HFFc6 (cell line): ENCODE data around the gene RET. TPM values are rescaled to one million over a fixed set of nuclear protein-coding genes. Genes with fewer than 3 reads are reported as not detected.

Source experiments
- DNase-seq: peaks from one replicate; pipeline ENCODE4 v3.0.0-alpha.2; 2018
- H3K27ac Mint-ChIP-seq: 2 replicates; pipeline ENCODE4 v1.8.0; 2020; ENCODE audit warnings: mild to moderate bottlenecking, mixed read lengths
- H3K27me3 Mint-ChIP-seq: 2 replicates; pipeline ENCODE4 v1.8.0; 2021; ENCODE audit warnings: mild to moderate bottlenecking, moderate library complexity, mixed read lengths; ENCODE audit not compliant: insufficient read depth
- H3K36me3 Mint-ChIP-seq: 2 replicates; pipeline ENCODE4 v1.8.0; 2021; ENCODE audit warnings: low read depth, mixed read lengths
- H3K4me1 Mint-ChIP-seq: 2 replicates; pipeline ENCODE4 v1.8.0; 2020; ENCODE audit warnings: low read depth, mixed read lengths
- H3K4me3 Mint-ChIP-seq: 2 replicates; pipeline ENCODE4 v1.8.0; 2020; ENCODE audit warnings: mild to moderate bottlenecking, moderate library complexity, mixed read lengths
- H3K9me3 Mint-ChIP-seq: 2 replicates; pipeline ENCODE4 v1.8.0; 2020; ENCODE audit warnings: mild to moderate bottlenecking, mixed read lengths
- total RNA-seq, 6 experiments: library from RNA; stranded (reverse); fragmentation: NEBNext Ultra II Directional; extraction: Animal tissue kit (Norgen Biotek cat#: 25700); gene quantifications; 2 replicates in 1 of 6; 3 replicates in 5 of 6; pipeline ENCODE4 v1.2.3, GENCODE V29; 2021
- TF ChIP-seq, protein P1 (sequence below): fragments of 200-600 bp; sonication (generic); IDR thresholded peaks from 2 replicates; pipeline ENCODE4 v1.5.0; 2021; ENCODE audit warnings: antibody characterized with exemption, mild to moderate bottlenecking

RET gene
- total RNA-seq, 6 experiments from 2014 or later: 0.08 to 0.62 (median 0.46) TPM; not detected in 1

DNA sequence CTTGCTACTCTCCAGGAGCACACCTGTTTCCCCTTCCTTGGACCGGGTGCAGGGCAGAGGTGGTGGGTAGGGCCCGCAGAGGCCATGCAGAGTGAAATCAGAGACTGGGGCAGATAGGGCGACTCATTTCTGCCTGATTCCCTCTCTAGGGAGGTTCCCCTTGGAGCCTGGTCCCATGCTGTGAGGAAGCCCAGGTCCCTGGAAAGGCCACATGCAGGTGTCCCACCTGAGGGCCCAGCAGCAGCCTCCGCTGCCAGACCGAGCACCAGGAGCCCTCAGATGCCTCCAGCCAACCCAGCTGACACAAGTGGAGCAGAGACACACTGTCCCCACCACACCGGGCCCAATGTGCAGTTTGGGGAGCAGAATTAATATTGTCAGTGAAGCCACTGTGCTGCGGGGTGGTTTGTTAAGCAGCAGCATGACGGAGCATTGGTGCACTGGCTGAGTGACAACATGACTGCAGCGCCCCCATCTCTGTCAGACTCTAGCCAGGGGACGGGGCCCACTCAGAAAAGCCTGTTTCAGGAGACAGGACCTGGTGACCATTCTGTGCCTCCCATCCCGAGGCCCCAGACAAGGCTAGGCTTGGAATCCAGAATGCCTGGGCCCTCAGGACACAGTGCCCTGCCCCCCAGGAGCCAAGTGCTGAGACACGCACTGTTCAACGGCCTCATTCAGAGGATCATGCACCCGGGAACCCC lies 30.4 kb upstream of the RET start:
- no peak for DNase-seq
- Mint-ChIP-seq H3K9me3 (no peaks in the 10 kb centered on the region), H3K4me1 (peaks cover 22% of the 10 kb centered on the region), H3K27me3 (peaks cover 4% of the 10 kb centered on the region), H3K36me3 (no peaks in the 10 kb centered on the region), H3K4me3 (no peak overlapping the region), H3K27ac (no peak overlapping the region)
- TF ChIP-seq, protein P1, sequence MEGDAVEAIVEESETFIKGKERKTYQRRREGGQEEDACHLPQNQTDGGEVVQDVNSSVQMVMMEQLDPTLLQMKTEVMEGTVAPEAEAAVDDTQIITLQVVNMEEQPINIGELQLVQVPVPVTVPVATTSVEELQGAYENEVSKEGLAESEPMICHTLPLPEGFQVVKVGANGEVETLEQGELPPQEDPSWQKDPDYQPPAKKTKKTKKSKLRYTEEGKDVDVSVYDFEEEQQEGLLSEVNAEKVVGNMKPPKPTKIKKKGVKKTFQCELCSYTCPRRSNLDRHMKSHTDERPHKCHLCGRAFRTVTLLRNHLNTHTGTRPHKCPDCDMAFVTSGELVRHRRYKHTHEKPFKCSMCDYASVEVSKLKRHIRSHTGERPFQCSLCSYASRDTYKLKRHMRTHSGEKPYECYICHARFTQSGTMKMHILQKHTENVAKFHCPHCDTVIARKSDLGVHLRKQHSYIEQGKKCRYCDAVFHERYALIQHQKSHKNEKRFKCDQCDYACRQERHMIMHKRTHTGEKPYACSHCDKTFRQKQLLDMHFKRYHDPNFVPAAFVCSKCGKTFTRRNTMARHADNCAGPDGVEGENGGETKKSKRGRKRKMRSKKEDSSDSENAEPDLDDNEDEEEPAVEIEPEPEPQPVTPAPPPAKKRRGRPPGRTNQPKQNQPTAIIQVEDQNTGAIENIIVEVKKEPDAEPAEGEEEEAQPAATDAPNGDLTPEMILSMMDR: no peak

DNA sequence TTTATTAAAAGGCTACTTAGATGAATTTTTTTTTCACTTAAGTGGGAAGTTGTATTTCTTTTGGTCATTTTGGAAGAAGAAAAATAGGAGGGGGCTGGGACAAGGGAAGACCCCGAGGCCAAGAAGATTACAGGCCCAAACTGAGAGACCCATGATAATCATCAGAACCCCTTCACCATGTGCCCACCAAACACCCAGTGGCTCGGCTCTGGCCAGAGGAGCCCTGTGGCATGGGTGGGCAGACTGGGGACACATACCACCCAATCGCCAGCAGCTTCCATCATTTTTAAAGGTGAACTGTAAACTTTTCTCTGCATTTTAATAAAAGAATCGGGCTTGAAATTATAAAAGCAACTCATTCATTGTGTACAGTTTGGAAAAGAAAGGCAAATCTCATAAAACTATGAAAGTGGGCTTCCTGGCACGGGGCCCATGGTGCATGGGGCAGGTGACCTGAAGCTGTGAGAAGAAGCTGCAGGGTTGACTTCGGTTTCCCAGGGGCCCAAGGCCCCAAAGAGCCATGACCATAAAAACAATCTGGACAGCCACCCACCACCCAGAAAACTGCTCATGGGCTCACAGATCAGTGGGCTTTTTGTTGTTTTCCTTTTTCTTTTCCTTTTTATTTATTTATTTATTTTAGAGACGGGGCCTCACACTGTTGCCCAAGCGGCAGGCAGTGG lies 29.4 kb upstream of the RET start:
- no peak overlapping the region for H3K4me3 Mint-ChIP-seq
- H3K4me1 Mint-ChIP-seq: peaks cover 22% of the 10 kb centered on the region
- H3K27ac Mint-ChIP-seq: no peak overlapping the region
- peaks cover 4% of the 10 kb centered on the region for H3K27me3 Mint-ChIP-seq
- no peak for DNase-seq
- TF ChIP-seq, protein P1: no peak
- no peaks in the 10 kb centered on the region for H3K9me3 Mint-ChIP-seq
- H3K36me3 Mint-ChIP-seq: no peaks in the 10 kb centered on the region

DNA sequence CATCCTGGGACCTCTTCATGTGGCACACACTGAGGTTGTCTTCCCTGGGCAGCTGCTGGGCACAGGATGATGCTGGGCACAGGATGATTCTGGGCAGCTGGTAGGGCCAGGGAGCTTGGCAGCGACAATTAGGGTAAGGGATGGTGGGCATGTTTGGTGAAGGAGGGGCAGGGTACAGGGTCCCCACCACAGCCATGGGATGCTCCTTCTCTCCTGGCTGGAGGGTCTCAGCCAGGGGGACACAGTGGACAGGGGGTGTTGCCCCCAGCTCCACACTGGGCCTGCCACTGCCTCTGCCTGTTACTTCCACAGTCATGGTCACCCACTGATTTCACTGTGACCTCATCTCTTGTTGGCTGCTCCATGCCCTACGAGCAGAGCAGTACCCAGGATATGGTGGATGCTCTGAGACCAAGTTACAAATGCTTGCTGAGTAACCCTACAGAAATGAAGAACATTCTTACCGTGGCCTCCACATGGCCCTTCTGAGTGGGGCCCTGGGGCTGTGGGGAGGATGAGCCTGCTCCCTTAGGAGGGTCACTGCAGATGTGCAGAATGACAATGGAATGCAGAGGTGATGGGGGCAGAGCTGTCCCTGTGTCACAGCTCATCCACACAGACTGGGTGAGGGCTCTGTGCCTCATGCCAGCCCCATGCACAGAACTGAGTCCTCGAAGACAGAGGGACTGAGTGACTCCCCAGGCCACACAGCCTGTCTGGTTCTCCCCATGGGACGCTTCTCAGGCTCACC lies 28.4 kb upstream of the RET start:
- H3K27ac Mint-ChIP-seq: peak overlapping the region; percentile 73; the same call in 1 of the 2 replicates
- TF ChIP-seq, protein P1: no peak
- peaks cover 4% of the 10 kb centered on the region for H3K27me3 Mint-ChIP-seq
- peaks cover 22% of the 10 kb centered on the region for H3K4me1 Mint-ChIP-seq
- H3K36me3 Mint-ChIP-seq: no peaks in the 10 kb centered on the region
- H3K4me3 Mint-ChIP-seq: no peak overlapping the region
- no peaks in the 10 kb centered on the region for H3K9me3 Mint-ChIP-seq
- peak; percentile 78 for DNase-seq

DNA sequence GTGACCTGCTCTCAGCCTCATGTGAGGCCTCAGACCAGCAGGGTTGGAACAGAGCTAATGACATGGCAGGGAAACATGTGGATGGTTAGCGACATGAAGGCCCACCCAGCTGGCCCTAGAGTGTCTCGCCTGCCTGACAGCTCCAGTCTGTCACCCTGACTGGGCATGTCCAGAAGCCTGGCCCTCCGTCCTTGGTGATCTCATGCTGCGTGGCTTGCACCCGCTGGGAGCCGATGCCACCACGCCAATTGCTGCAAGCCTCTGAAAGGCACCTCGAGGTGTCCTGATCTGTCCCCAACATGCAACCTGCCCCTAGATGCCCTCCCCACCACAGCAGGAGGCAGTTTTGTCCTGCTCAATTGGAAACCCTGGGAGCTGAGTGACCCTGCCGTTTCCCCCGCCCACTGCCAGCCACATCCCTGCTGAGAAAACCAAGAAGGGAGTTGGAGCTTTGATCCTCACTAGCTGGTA lies 27.8 kb upstream of the RET start:
- TF ChIP-seq, protein P1: no peak
- H3K4me3 Mint-ChIP-seq: no peak overlapping the region
- H3K9me3 Mint-ChIP-seq: no peaks in the 10 kb centered on the region
- DNase-seq: no peak
- H3K4me1 Mint-ChIP-seq: peaks cover 22% of the 10 kb centered on the region
- peak overlapping the region; percentile 73; the same call in 1 of the 2 replicates for H3K27ac Mint-ChIP-seq
- no peaks in the 10 kb centered on the region for H3K36me3 Mint-ChIP-seq
- peaks cover 7% of the 10 kb centered on the region for H3K27me3 Mint-ChIP-seq

DNA sequence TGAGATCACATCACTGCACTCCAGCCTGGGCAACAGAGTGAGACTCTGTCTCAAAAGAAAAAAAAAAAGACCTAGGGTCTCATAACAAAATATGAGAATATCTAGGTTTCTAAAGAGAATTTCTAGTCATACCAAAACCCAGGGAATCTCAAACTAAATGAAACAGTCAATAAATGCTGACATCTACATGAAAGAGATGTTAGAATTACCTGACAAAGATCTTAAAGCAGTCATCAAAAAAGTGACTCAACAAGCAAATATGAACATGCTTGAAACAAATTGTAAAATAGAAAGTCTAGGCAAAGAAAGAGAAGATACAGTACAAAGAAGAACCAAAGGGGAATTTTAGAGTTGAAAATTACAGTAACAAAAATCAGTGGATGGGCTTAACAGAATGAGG lies 26.9 kb upstream of the RET start:
- TF ChIP-seq, protein P1: no peak
- Mint-ChIP-seq H3K9me3 (no peaks in the 10 kb centered on the region), H3K4me1 (peaks cover 22% of the 10 kb centered on the region), H3K36me3 (no peaks in the 10 kb centered on the region), H3K4me3 (no peak overlapping the region), H3K27ac (no peak overlapping the region), H3K27me3 (peaks cover 14% of the 10 kb centered on the region)
- DNase-seq: no peak
